Epithelial cell of prostate (primary cell): Measurements from ENCODE around the gene GNAS.
A peak's percentile ranks its signal among the peaks of the same experiment; 100 is the strongest.

ENCODE experiments used
- DNase-seq: peaks from one replicate; pipeline ENCODE4 v3.0.0-alpha.2; 2011; ENCODE audit warnings: low read depth, low spot score
- H3K27ac ChIP-seq: fragments of 450-650 bp; 2 replicates; pipeline ENCODE4 v1.5.1; 2017; ENCODE audit warnings: mild to moderate bottlenecking

GNAS gene

DNA sequence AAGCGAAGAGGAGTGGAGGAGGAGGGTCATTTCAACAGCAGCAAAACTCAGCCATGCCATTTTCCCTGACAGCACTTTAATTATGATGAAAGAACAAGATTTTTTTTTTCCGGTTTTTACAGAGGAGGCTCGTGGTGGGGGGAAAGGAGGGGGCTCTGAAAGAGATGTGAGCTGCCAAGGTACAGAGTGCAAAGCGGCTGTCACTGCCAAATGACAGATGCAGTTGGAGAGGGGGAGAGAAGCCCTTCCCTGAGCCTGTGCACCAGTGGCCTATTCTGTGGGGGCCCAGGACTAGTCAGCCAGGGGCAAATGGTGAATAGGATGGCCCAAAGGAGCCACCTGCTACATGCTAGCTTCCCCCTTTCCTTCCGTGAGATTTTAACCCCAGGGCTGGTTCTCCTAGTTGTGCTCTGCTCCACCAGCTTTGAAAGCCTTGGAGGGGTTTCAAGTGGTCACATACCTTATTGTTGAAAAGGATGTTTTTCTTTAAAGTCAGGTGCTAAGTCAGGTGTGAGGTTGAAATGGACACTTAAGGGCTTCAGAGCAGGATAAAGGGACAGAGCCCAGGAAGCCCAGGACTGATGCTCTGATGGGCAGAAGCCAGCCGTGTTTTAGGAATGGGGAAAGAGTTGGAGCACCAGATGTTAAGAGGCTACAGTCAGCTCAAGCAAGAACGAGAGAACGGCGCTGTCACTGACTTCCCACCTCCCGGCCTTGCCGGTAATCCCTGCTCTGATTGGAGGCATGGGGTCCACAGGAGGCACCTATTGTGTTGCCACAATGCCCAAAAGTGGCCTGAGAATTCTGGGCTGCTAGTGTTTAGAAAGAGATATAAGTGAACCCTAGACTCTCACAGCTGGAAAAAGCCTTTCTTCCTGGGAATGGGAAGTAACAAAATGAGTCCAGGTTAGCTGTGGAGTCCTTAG lies 24.8 kb downstream of the GNAS start:
- no peak for DNase-seq
- no peak overlapping the region for H3K27ac ChIP-seq

DNA sequence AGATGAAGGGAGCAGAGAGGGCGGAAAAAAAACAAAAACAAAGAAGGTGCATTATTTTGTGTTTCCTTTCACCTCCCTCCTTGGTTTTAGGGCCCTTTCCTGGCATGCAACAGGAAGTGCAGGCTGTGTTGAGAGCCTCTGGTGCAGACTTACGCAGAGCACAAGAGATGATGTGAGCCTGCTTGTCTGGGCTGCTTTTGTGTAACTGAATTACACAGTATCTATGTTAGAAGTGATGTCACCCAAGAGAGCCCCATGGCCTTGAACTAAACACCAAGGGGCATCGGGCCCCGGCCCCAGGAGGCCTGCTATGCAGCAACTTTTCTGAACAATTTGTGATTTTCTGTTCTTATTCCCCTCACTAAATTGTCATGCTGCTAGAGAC lies 25.5 kb downstream of the GNAS start:
- no peak for DNase-seq
- H3K27ac ChIP-seq: no peak overlapping the region

DNA sequence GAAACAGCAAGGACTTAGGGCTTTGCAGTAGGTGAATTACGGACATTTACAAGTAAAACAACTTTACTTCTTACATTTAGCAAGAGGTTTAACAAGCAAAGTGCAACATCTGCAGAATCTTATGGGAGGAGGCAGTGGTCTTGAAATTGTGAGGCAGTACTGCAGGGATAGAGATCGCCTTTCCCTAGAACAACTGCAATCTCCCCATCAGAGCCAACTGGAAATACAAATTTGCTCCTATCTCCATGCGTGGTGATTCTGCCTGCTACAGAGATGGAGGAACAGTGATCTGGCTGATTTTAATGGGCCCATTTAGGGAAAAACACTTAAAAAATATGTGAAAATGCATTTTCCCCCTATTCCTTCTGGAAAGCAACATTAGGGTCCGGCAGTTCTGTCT lies 25.9 kb downstream of the GNAS start:
- no peak overlapping the region for H3K27ac ChIP-seq
- no peak for DNase-seq

DNA sequence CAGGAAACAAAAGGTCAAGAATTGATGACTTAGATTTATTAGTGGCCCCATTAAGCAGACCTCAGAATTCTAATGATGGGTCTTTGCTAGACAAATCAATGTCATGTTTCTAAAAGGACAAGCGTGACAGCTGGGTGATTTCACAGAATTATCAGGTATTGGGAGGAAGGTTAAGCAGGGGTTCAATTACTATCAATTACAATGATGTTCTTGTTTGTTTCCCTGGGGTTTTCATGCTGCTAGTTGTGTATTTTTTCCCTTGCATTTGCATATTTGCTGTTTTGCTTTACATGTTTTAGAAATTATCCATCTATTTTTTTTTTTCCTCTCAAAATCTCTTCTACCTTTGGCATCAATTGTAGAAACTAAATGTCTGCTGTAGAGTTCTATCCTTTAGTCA lies 27.9 kb downstream of the GNAS start:
- H3K27ac ChIP-seq: no peak overlapping the region
- no peak for DNase-seq

DNA sequence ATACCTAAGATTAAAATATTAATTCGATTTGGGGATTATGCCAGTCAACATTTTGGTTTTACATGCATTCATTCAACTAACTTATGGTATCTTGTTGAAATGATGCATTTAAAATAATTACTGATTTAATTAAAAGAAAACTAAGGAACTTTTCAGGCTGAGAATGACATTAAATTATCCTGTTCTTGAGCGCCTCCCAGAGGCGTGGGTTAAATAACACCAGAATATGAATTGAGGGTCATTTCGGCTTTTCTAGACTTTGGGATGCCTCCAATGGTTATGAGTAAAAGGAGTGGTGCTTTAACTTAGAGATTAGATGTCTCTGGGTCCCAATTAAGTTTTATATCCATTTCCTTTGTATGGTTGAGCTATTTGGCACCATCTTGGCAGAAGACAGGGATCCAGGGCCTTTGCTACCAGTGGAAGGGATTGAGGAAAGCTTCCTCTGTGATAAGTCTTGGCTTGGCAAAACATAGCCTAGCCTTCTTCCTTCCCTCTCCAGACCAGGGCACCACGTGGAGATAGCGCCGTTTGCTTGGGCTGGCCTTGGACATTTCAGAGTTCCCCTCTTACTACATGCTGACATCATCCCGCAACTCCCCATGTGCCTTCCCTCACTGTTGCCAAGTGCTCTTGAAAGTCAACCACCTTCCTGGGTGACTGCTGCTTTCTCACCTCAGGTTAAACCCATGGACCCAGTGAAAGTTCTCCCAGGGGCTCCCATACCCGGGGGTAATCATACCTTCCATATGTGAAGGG lies 28.7 kb downstream of the GNAS start:
- no peak for DNase-seq
- H3K27ac ChIP-seq: no peak overlapping the region

DNA sequence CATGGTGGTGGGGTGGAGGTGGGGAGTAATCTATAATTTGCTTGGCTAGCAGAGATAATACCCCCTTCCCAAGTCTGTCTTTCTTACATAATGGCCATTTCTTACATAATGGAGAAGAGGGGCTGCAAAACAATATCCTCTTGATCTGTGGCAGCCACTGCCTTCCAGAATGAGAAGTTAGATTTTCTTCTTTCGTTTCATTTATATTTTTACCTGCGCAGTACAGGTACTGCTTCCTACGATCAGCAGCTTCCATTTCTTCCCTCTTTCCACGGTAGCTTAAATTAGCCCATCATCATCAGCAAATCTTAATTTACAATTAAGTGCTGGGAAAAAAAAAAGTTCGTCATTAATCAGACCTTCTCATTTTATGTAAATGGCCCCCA lies 30.2 kb downstream of the GNAS start:
- H3K27ac ChIP-seq: no peak overlapping the region
- DNase-seq: no peak

DNA sequence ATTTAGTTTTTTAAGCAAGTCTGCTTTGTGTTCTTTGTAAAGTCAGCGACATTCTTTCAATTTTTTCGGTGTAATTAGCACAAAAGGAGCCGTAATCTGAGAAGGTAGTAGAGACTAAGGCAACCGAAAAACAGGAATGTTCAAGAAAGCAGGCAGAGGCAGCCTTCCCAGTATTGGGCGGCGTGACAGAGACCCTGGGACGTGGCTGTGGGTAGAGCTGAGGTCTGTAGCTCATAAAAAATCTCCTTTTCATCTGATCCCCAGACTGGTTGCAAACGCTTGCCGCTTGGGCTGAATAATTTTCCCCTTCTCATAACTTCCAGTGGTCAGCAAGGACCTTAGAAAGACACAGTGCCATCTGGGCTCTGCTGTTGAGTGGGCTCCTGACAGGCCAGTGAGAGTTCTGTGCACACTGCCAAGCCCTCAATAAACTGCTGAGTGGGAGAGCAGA lies 30.8 kb downstream of the GNAS start:
- no peak overlapping the region for H3K27ac ChIP-seq
- DNase-seq: no peak

DNA sequence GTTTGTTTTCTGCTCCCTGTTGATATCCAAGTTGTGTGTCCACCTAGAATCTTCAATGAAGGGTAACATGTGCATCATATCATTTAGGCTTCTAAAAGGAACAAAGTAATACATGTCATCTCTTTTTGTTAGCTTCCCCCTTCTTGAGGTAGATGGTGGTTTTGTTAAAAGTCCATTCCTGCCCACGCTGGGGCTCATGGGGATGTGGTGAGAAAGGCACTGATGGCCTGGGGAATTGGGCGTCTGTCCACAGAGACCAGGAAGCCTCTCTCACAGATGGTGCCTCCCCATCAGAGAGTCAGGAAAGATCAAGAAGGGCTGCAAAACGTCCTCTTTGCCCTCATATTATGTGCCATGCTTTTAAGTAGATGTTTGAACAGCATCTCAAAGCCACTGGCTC lies 32.5 kb downstream of the GNAS start:
- H3K27ac ChIP-seq: no peak overlapping the region
- DNase-seq: no peak

DNA sequence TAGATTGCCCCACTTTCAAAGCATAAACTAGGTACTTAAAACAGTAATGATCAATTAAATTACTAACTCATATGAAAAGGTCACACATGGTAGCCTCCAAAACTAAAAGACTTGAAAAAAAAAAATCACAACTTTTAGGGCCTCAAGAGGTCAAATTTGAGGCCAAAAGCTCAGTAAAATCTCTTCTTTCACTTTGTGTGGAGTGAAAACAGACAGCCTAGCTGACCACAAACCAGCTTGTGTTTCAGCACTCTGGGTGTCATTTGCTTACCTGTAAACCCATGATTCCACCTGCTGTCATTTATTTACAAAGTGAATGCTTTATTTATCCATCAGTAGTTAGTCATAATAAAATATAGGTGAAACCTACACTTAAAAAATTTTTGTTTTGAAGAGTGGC lies 34.0 kb downstream of the GNAS start:
- no peak overlapping the region for H3K27ac ChIP-seq
- DNase-seq: no peak

DNA sequence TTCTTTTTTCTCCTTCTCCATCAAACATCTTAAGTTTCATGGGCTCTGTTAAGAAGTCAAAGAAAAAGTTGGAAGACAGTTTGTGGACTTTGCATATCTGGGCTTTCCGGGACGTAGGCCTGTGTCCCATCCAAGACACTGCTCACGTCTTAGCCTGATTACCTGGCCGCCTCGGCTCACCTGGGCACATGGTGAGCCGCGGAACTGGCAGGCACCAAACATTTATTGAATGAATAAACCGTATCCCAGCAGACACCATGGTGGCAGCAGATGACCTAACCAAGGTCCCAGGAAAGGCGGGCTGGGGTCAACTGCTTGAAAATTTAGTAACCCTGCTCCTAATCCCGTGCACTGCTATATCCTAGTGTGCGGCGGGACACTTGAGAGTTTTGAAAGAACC lies 35.6 kb downstream of the GNAS start:
- DNase-seq: no peak
- peak overlapping the region; percentile 81 for H3K27ac ChIP-seq

DNA sequence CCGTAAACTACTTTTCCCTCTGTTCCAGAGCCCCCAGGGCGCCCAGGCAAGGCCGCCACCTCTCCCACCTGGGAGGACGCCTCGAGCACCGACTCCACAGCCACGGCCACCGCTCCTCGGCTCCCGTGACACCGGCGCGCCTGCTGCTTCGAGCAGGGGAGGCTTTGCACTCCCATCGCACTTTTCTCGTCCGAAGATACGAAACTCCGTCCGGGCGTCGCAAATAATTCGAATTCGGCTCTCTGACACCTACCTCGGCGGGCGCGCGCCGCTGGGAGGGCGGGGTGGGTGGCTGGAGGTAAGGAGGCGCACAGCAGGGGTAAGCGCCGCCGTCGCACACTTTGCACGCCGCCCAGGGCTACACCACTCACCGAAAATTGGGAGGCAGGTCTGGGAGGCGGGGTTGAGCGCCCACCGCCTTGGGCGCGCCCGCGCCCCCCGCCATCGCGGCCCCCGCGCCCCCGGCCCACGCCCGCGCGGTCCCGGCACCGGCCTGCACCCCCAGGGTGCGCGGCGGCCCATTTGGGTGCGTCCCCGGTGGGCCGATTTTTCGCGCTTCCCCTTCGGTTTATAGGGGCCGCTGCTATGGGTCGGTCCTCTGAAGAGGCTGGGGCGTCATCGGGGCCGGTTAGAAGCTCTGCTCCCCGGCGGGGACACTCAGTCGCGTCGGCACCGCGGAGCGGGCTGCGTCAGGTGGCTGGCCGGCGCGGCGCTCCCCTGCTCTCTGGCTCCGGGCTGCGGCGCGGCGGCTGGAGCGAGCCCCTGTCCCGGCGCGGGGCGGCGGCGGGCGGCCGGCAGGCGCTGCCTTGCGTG lies 36.2 kb downstream of the GNAS start:
- DNase-seq: peak; percentile 40
- peak overlapping the region; percentile 81 for H3K27ac ChIP-seq

DNA sequence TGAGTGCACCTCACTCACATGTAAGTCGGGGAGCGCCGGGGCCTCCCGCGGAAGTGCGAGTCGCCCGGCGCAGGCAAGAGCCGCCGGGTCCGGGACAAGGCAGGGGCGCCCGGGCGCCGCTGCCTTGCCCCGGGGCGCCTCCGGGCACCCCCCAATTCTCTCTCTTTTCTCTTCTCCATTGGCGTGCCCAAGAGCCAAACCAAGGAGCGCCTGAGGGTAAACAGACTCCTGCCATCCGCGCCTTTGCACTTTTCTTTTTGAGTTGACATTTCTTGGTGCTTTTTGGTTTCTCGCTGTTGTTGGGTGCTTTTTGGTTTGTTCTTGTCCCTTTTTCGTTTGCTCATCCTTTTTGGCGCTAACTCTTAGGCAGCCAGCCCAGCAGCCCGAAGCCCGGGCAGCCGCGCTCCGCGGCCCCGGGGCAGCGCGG lies 36.8 kb downstream of the GNAS start:
- peak overlapping the region; percentile 81 for H3K27ac ChIP-seq
- no peak for DNase-seq

DNA sequence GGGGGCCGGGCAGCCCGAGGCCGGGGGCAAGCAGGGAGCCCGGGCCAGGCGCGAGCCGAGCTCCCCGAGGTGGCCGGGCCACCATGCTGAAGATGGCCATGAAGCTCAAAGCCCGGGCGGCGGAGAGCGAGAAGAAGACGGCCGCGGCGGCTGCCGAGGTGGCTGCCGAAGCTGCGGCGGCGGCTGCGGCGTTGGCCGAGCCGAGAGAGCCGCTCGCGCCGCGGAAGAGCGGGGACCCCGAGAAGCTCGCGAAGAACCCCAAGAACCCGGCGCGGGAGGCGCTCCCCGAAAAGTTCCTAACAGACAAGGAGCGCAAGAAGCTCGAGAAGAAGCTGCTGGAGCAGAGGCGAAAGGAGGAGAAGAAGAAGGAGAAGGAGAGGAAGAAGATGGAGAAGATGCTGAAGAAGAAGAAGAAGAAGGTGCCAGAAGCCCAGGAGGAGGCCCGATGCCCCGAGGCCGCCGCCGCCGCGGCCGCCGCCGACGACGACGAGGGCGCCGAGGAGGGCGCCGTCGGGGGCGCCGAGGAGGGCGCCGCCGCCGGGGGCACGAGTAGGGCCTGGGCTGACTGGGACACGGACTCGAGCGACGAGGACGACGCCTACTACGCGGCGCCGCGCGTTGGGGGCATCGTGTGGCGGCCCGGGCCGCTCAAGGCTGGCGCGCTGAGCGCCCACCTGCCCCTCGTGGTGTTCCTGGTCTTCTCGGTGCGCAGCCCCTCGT lies 37.4 kb downstream of the GNAS start:
- no peak for DNase-seq
- H3K27ac ChIP-seq: peak overlapping the region; percentile 81

DNA sequence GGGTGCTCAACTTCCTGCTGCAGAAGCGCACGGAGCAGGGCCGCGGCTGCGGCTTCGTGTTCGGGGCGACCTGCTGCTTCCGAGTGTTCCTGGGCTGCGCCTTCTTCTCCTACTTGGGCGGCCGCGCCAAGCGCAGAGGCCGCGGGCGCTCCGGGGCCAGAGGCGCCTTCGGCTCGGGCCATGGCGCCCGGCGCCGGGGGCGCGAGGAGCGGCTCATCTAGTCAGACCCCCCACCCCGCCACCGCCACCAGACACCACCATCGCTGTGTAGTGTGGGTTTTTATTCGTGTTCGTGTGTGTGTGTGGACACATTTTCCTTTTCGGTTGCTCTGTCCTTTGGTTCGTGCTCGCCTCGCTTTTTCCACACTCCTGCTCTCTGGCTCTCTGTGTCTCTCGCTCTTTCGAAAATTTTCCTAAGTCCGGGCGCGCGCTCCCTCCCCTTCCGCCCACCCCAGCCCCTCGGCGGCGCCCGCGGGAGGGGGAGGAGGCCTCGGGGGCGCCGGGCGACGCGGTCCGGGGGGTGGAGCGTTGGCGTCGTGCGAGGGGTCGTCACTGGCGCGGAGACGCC lies 38.1 kb downstream of the GNAS start:
- no peak for DNase-seq
- H3K27ac ChIP-seq: peak overlapping the region; percentile 81

DNA sequence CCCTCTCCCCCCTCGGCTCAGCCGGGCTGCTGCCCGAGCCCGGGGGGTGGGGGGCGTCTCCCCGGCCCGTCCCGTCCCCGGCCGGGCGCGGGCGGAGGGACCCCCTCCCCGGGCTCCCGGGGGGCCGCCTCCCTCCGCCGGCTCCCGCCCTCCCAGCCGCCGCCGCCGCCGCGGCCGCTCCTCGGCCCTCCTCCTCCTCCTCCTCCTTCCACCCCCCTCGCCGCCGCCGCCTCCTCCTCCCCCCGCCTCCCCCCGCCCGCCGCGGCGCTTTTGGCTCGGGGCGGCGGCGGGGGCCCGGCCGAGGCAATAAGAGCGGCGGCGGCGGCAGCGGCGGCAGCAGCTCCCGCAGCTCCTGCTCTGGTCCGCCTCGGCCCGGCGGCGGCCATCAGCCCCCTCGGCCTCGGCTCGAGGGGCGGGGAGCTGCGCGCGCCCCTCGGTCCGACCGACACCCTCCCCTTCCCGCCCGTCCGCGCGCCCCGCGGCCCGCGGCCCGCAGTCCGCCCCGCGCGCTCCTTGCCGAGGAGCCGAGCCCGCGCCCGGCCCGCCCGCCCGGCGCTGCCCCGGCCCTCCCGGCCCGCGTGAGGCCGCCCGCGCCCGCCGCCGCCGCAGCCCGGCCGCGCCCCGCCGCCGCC lies 38.7 kb downstream of the GNAS start:
- peak overlapping the region; percentile 81 for H3K27ac ChIP-seq
- no peak for DNase-seq

DNA sequence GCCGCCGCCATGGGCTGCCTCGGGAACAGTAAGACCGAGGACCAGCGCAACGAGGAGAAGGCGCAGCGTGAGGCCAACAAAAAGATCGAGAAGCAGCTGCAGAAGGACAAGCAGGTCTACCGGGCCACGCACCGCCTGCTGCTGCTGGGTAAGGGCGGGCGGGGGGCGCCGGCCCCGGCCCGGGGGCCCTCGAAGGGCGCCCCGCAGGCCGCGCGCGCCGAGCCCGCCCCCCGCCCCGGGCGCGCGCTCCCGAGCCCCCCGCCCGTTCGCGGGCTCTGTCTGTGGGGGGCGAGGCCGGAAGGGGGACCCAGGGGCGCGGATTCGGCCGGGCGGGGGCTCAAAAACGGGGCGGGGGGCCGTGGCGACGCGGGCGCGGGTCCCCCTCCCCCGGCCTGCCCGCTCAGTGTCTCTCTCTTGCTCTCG lies 39.2 kb downstream of the GNAS start:
- H3K27ac ChIP-seq: peak overlapping the region; percentile 81
- DNase-seq: no peak

DNA sequence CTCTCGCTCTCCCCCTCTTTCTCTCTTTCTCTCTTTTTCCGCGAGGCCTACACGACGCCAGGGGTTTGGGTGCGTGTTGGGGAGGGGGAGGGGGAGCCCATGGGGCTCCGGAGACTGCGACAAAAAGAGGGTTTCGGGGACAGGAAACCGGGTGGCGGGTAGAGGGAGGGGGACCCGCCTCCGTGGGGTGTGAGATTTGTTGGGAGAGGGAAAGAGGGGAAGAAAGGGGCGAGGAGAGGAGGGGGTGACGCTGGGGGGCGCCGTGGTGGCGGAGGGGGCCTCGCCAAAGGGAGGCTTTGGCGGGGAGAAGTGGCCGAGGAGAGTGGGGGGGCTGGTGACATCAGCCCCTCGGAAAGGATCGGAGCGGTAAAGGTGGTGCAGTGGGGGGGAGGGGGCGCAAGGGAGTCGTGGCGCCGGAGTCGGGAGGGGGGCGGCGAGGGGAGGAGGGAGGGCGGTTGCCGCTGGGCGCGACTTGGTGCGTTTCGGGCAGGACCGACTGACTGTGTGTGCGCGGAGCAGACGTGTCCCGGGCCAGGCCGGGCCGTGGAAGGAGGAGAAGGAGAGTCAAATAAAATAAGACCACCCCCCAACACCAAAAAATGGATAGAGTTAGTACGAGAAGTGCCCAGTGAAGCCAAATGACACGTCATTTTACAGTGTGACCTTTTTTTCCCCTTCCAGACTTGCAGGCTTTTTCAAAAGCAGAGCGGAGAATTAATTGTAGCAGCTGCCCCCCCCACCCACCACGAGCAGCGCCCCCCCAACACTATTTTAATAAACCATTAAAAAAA lies 39.8 kb downstream of the GNAS start:
- DNase-seq: no peak
- peak overlapping the region; percentile 81 for H3K27ac ChIP-seq

DNA sequence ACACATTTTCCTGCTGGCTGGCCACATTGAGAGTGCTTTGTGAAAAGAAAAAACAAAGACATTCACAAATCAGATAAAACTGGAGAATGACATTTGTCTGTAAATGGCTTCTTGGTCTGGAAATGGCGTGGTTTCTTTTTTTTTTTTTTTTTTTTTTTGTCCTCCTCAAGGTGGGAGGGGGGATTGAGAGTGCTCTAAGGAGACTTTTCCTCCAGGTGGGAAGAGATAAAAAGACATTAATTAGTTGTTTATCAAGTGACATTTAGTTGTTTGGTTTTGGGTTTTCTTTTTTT lies 40.4 kb downstream of the GNAS start:
- H3K27ac ChIP-seq: peak overlapping the region; percentile 81
- DNase-seq: no peak
